Astrocyte of the spinal cord (primary cell): ENCODE measurements around the gene ARHGEF10L.

Experiments
- DNase-seq: peaks from one replicate; pipeline ENCODE4 v3.0.0; 2011; ENCODE audit warnings: low read depth, low spot score
- H3K4me3 ChIP-seq: 2 replicates; pipeline ENCODE4 v1.5.1; 2011; ENCODE audit warnings: low read depth, mild to moderate bottlenecking, low read length, moderate library complexity
- CTCF ChIP-seq: IDR thresholded peaks from 2 replicates; pipeline ENCODE4 v1.5.1; 2012; ENCODE audit warnings: low read depth, mild to moderate bottlenecking, low read length, inconsistent platforms
- in situ Hi-C: cut with HindIII; loops from 2 replicates; pipeline ENCODE4 v1.10.0; 2017; ENCODE audit warnings: low sequenced_read_pairs

ARHGEF10L gene

GRCh38 chr1:17725084-17725719 lies 185.7 kb downstream of the ARHGEF10L start:
- no peak overlapping the region for H3K4me3 ChIP-seq
- in situ Hi-C loops, result no loop called here
- no peak for DNase-seq
- TF ChIP-seq CTCF, result no peak

GRCh38 chr1:17725811-17726582 lies 186.5 kb downstream of the ARHGEF10L start:
- no peak overlapping the region for H3K4me3 ChIP-seq
- TF ChIP-seq CTCF, result no peak
- in situ Hi-C loops, result no loop called here
- no peak for DNase-seq

- in situ Hi-C loops, result no loop called here
- TF ChIP-seq CTCF, result no peak
- DNase-seq, result no peak
These were observed 188.7 kb downstream of the ARHGEF10L start for GRCh38 chr1:17728123-17728712.

GRCh38 chr1:17729248-17729647 lies 189.8 kb downstream of the ARHGEF10L start:
- TF ChIP-seq CTCF, result no peak
- no peak for DNase-seq
- no peak overlapping the region for H3K4me3 ChIP-seq
- in situ Hi-C loops, result no loop called here

More at GRCh38 chr1:17728123-17728712, 188.7 kb downstream of the ARHGEF10L start:
- no peak overlapping the region for H3K4me3 ChIP-seq

GRCh38 chr1:17729909-17730308 lies 190.4 kb downstream of the ARHGEF10L start:
- no peak overlapping the region for H3K4me3 ChIP-seq
- in situ Hi-C loops, result no loop called here
- TF ChIP-seq CTCF, result no peak
- DNase-seq, result no peak

- in situ Hi-C loops, result no loop called here
- no peak for TF ChIP-seq CTCF
- no peak for DNase-seq
- no peak overlapping the region for H3K4me3 ChIP-seq
These were observed 192.0 kb downstream of the ARHGEF10L start for GRCh38 chr1:17731460-17731859.
